Nephron progenitor cell (in vitro differentiated cells): Measurements from ENCODE around the gene HTT.

Experiments used
- DNase-seq: peaks from one replicate; pipeline ENCODE4 v3.0.0; 2021
- H3K27ac Mint-ChIP-seq: 2 replicates; pipeline ENCODE4 v1.8.0; 2021; ENCODE audit warnings: mild to moderate bottlenecking, moderate library complexity, mixed read lengths
- H3K27me3 Mint-ChIP-seq: 2 replicates; pipeline ENCODE4 v1.8.0; 2021; ENCODE audit warnings: mild to moderate bottlenecking, low read depth, mixed read lengths; ENCODE audit not compliant: poor library complexity
- H3K36me3 Mint-ChIP-seq: 2 replicates; pipeline ENCODE4 v1.8.0; 2021; ENCODE audit warnings: low read depth, mixed read lengths
- H3K4me1 Mint-ChIP-seq: 2 replicates; pipeline ENCODE4 v1.8.0; 2021; ENCODE audit warnings: mixed read lengths
- H3K4me3 Mint-ChIP-seq: 2 replicates; pipeline ENCODE4 v1.8.0; 2021; ENCODE audit warnings: mild to moderate bottlenecking, moderate library complexity, mixed read lengths
- H3K9me3 Mint-ChIP-seq: 2 replicates; pipeline ENCODE4 v1.8.0; 2021; ENCODE audit warnings: mild to moderate bottlenecking, moderate library complexity, mixed read lengths
- TF ChIP-seq, protein P1 (sequence below): fragments of 200-600 bp; sonication (generic); IDR thresholded peaks from 2 replicates; pipeline ENCODE4 v1.5.0; 2021; ENCODE audit warnings: antibody characterized with exemption

The HTT gene

DNA sequence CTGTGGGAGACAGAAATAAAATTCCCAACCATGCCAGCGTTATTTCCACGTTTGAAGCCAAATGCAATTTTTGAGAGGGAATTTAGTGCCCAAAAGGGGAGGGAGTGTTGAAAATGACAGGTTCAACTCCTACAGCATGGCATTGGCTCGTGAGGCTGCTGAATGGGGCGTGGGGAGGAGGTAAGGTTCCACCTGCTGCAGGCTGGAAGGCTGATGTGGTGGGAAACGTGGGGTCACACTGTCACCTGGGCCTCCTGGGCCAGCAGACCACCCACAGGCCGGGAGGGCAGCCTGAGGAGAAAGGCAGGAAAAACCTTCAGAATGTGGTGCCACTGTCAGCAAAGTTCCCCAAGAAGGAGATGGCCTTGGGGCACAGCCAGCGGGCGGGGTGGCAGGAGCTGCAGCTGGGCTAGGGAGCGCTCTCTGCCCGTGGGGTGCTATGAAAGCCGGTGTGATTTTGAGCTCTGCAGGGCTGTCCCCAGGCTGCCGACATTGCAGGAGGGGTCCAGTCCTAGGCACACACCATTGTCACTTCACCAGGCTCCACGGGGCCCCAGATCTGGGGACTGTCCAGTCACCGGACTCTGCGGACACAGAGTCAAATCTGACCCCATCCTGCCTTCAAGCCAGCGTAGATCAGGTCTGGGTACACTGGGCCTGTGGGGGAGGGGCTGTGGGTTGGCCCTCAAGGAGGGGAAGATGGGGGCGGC lies 194.1 kb downstream of the HTT start:
- TF ChIP-seq, protein P1, sequence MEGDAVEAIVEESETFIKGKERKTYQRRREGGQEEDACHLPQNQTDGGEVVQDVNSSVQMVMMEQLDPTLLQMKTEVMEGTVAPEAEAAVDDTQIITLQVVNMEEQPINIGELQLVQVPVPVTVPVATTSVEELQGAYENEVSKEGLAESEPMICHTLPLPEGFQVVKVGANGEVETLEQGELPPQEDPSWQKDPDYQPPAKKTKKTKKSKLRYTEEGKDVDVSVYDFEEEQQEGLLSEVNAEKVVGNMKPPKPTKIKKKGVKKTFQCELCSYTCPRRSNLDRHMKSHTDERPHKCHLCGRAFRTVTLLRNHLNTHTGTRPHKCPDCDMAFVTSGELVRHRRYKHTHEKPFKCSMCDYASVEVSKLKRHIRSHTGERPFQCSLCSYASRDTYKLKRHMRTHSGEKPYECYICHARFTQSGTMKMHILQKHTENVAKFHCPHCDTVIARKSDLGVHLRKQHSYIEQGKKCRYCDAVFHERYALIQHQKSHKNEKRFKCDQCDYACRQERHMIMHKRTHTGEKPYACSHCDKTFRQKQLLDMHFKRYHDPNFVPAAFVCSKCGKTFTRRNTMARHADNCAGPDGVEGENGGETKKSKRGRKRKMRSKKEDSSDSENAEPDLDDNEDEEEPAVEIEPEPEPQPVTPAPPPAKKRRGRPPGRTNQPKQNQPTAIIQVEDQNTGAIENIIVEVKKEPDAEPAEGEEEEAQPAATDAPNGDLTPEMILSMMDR: no peak
- Mint-ChIP-seq H3K36me3 (no peaks in the 10 kb centered on the region), H3K4me3 (no peak overlapping the region), H3K9me3 (no peaks in the 10 kb centered on the region), H3K27ac (no peak overlapping the region), H3K27me3 (peaks cover 8% of the 10 kb centered on the region), H3K4me1 (peaks cover 11% of the 10 kb centered on the region)
- no peak for DNase-seq

DNA sequence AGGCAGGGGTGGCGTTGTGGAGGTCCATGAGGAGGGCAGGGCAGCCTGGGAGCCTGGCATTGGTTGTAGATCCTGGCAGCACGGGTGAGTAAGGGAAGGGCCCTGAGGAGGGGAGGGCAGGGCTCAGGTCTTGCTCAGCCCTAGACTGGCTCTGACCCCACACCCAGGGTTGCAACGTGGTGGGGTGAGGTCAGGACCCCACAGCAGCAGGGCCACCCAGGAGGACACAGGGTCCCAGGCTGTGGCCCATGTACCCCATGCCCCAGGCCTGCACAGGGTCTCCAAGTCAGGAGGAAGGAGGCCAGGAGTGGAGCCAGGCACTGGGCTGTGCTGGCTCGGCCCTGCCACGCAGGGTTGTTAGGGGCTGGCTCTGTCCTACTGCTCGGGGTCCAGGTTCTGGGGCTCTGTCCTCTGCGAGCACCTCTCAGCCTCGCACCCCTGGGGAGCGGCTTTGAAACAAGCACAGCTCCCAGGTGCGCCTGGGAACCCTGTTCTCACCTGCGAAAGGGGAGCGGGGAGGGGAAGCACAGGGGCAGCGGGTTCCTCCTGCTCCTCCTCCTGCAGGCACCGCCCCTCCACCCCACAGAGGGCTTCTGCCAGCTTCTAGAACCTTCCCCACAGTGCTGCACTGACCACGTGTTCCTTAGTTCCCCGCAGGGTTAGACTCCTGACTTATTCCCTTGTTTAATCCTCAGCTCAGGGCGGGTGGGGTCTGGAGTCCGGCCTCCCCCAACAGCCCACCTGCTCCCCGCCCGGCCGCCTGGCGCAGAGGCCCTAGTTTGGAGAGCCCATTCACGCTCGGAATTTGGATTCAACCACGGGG lies 194.8 kb downstream of the HTT start:
- TF ChIP-seq, protein P1: no peak
- no peak overlapping the region for H3K4me3 Mint-ChIP-seq
- H3K9me3 Mint-ChIP-seq: no peaks in the 10 kb centered on the region
- DNase-seq: no peak
- no peaks in the 10 kb centered on the region for H3K36me3 Mint-ChIP-seq
- H3K4me1 Mint-ChIP-seq: peaks cover 11% of the 10 kb centered on the region
- no peak overlapping the region for H3K27ac Mint-ChIP-seq
- H3K27me3 Mint-ChIP-seq: peaks cover 8% of the 10 kb centered on the region

DNA sequence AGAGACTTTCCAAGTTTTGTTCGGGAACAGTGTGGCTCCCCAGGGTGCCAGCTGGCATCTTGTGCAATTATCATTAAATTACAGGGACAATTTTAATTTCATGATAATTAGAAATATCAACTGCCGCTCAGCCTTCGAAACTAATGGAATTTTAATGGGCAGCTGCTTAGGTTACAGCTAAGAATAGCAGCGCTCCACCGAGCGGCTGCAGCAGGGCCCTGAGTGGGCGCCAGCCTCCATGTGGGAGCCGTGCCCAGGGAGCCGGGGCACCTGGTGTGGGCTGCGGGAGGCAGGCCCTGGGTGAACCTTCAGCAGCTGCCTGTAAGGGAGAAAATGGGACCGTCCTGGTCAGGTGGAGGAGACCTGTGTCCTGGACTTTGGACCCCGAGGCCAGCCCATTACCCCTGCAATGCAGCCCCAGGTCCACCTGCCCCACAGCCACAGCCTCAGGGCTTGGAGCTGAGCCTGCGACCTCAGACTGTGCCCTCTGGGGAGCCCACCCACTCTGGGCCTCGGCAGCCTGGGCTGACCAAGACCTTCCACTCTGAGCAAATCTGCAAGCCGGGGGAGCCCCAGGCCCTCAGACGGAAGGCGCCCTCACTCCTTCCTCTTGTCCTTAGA lies 195.6 kb downstream of the HTT start:
- H3K27me3 Mint-ChIP-seq: peaks cover 8% of the 10 kb centered on the region
- H3K27ac Mint-ChIP-seq: no peak overlapping the region
- DNase-seq: no peak
- H3K36me3 Mint-ChIP-seq: no peaks in the 10 kb centered on the region
- TF ChIP-seq, protein P1: no peak
- no peak overlapping the region for H3K4me3 Mint-ChIP-seq
- peaks cover 11% of the 10 kb centered on the region for H3K4me1 Mint-ChIP-seq
- no peaks in the 10 kb centered on the region for H3K9me3 Mint-ChIP-seq

DNA sequence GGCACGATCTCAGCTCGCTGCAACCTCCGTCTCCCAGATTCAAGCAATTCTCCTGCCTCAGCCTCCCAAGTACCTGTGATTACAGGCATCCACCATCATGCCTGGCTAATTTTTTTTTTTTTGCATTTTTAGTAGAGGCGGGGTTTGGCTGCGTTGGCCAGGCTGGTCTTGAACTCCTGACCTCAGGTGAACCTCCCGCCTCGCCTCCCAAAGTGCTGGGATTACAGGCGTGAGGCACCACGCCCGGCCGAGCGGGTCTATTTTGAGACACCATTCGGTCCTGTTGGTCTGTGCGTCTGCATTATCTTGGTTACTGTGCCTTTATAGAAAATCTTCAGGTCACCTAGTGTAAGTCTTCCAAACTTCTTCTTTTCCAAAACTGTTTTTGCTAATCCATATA lies 196.7 kb downstream of the HTT start:
- H3K9me3 Mint-ChIP-seq: no peaks in the 10 kb centered on the region
- no peak overlapping the region for H3K27ac Mint-ChIP-seq

DNA sequence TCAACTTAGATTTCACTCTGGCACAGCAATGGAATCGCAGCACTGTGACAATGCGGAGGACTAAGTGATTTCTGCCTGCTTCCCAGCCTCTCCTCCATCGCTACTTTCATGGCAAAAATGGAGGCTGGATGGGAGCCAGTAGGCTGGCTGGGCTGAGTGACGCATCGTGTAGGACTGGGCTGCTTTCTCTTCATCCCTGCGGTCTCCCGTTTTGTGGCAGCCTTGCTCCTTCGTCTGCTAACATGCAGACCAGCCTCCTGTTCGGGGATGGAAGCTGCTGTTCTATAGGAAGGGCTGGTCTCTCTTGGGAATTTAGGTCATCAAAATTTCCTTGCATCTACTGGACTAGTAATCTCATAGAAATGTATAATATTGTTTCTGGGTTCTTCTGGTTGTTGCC lies 202.5 kb downstream of the HTT start:
- Mint-ChIP-seq H3K27ac (peak overlapping the region; percentile 15), H3K27me3 (peaks cover 30% of the 10 kb centered on the region), H3K4me3 (no peak overlapping the region), H3K9me3 (peaks cover 32% of the 10 kb centered on the region), H3K4me1 (no peaks in the 10 kb centered on the region), H3K36me3 (peaks cover 14% of the 10 kb centered on the region)
- no peak for DNase-seq
- TF ChIP-seq, protein P1: no peak

More for the DNA sequence above, 196.7 kb downstream of the HTT start:
- Mint-ChIP-seq H3K27me3 (peaks cover 12% of the 10 kb centered on the region), H3K4me1 (peaks cover 11% of the 10 kb centered on the region), H3K4me3 (no peak overlapping the region), H3K36me3 (no peaks in the 10 kb centered on the region)
- TF ChIP-seq, protein P1: no peak
- no peak for DNase-seq
